GM19351 (cell line): ENCODE measurements around the gene CACNA1B.

Source experiments
- ATAC-seq: cut with Tn5 transposase; IDR thresholded peaks from one replicate; pipeline ENCODE4 v1.9.1; 2021; ENCODE audit warnings: mild to moderate bottlenecking, moderate library complexity; ENCODE audit not compliant: unreplicated experiment

Gene CACNA1B

GRCh38 chr9:137918331-137919094 is 40.9 kb downstream of the CACNA1B start:
- ATAC-seq: no peak

- no peak for ATAC-seq
These were observed 41.5 kb downstream of the CACNA1B start for GRCh38 chr9:137919095-137919465.

- no peak for ATAC-seq
These were observed 42.1 kb downstream of the CACNA1B start for GRCh38 chr9:137919649-137920141.

- no peak for ATAC-seq
These were observed 43.2 kb downstream of the CACNA1B start for GRCh38 chr9:137920753-137921152.

GRCh38 chr9:137924169-137924568 is 46.6 kb downstream of the CACNA1B start:
- ATAC-seq: no peak

- ATAC-seq: no peak
These were observed 47.3 kb downstream of the CACNA1B start for GRCh38 chr9:137924761-137925369.

GRCh38 chr9:137943655-137944054 is 66.1 kb downstream of the CACNA1B start:
- ATAC-seq: no peak

- ATAC-seq: no peak
These were observed 68.0 kb downstream of the CACNA1B start for GRCh38 chr9:137945581-137945980.

GRCh38 chr9:137946993-137947392 is 69.4 kb downstream of the CACNA1B start:
- ATAC-seq: no peak

GRCh38 chr9:137948642-137949041 is 71.1 kb downstream of the CACNA1B start:
- no peak for ATAC-seq

- no peak for ATAC-seq
These were observed 71.7 kb downstream of the CACNA1B start for GRCh38 chr9:137949260-137949659.

GRCh38 chr9:137951107-137951506 is 73.5 kb downstream of the CACNA1B start:
- no peak for ATAC-seq

- no peak for ATAC-seq
These were observed 74.3 kb downstream of the CACNA1B start for GRCh38 chr9:137951597-137952490.

GRCh38 chr9:137952976-137953666 is 75.5 kb downstream of the CACNA1B start:
- no peak for ATAC-seq

GRCh38 chr9:137953683-137954438 is 76.3 kb downstream of the CACNA1B start:
- ATAC-seq: no peak

- ATAC-seq: no peak
These were observed 77.6 kb downstream of the CACNA1B start for GRCh38 chr9:137955224-137955570.

GRCh38 chr9:137955586-137955985 is 78.0 kb downstream of the CACNA1B start:
- ATAC-seq: no peak

- no peak for ATAC-seq
These were observed 78.5 kb downstream of the CACNA1B start for GRCh38 chr9:137956039-137956438.

GRCh38 chr9:137956688-137957385 is 79.3 kb downstream of the CACNA1B start:
- ATAC-seq: no peak
